GM12874 (cell line): Measurements from ENCODE around the gene SHISA5.

ENCODE experiments used
- TF ChIP-seq, protein P1 (sequence below): IDR thresholded peaks from 2 replicates; pipeline ENCODE4 v1.5.1; 2011; ENCODE audit warnings: low read depth, mild to moderate bottlenecking, control low read depth, low read length, moderate library complexity; ENCODE audit not compliant: insufficient read depth

Gene SHISA5

GRCh38 chr3:48440590-48440958 is 63.4 kb downstream of the SHISA5 start:
- TF ChIP-seq, protein P1, sequence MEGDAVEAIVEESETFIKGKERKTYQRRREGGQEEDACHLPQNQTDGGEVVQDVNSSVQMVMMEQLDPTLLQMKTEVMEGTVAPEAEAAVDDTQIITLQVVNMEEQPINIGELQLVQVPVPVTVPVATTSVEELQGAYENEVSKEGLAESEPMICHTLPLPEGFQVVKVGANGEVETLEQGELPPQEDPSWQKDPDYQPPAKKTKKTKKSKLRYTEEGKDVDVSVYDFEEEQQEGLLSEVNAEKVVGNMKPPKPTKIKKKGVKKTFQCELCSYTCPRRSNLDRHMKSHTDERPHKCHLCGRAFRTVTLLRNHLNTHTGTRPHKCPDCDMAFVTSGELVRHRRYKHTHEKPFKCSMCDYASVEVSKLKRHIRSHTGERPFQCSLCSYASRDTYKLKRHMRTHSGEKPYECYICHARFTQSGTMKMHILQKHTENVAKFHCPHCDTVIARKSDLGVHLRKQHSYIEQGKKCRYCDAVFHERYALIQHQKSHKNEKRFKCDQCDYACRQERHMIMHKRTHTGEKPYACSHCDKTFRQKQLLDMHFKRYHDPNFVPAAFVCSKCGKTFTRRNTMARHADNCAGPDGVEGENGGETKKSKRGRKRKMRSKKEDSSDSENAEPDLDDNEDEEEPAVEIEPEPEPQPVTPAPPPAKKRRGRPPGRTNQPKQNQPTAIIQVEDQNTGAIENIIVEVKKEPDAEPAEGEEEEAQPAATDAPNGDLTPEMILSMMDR = no peak

DNA sequence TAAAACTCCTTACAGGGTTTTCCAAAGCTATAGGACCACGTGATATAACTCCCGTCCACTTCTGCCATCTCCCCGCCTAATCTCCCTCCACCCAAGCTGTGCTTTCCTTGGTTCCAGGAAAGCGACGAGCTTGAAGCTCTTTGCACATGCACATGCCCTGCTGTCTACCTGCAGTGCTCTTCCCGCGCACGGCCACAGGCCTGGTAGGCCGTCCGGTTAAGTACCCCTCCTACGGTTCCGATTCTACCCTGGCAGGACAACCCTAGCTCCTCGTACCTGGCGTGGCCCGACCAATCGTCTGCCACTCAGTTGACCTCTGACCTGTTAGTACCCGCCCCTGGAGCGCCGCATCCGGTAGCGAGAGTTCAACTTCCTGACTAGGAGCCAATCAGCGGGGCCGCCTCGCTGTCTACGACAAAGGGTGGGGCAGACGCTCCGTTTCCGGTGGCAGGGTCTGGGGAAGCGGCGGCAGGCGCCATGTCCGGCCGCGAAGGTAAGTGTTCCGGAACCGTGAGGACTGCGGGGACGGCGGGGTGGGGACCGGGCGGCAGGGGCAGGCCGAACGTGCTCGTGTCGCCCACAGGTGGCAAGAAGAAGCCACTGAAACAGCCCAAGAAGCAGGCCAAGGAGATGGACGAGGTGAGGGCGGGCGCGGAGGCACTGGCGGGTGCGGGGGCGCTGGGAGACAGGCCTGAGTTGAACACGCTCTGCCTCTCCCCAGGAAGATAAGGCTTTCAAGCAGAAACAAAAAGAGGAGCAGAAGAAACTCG is 64.0 kb downstream of the SHISA5 start, which contains the start of the genes CCDC51 and TMA7:
Gene CCDC51 (minus strand): TSS at position 300 of the 770 bp plus-strand sequence. CDS start 4,991 bp downstream, outside the sequence.
Gene TMA7 (plus strand): TSS at position 438 of the 770 bp plus-strand sequence. CDS start 40 bp downstream, at position 478.
- TF ChIP-seq, protein P1 = peak; percentile 19; the same call in 1 of the 2 replicates

DNA sequence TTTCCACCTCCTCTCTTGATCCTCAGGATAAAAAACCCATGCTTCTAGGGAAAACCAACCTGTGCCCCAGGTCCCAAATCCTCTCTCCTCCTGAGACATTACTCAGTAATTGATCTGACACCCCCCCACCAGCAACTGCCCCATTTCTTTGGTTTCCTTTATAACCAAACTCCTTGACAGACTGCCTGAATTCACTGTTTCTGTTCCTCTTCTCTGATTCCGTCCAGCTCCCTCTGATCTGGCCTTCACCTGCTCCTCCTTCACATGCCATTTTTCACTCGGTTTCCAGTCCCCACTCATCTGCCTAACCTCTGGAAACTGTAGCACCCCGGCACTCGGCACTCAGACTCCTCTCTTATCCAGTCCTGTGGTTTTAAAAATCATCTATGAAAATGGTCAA is 66.2 kb downstream of the SHISA5 start:
- TF ChIP-seq, protein P1 = no peak

DNA sequence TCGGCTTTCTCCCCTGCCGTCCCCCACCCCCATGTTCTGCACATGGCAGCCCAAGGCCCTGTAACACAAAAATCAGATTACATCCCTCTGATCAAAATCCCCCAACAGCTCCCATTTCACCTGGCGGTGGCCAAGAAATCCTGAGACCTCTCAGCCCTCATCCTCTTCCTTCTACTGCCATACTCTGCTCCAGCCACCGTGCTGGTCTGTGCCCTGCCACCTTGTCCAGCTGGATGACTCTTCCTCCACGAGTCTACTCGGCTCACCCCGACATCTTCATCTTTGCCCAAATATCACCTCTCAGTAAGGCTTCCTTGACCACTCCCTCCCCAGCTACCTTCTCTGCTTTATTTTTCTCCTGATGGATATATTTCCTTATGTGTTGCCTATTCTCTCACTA is 67.1 kb downstream of the SHISA5 start:
- TF ChIP-seq, protein P1 = no peak

GRCh38 chr3:48436477-48436787 is 67.5 kb downstream of the SHISA5 start:
- TF ChIP-seq, protein P1 = no peak

GRCh38 chr3:48435774-48436476 is 68.0 kb downstream of the SHISA5 start:
- TF ChIP-seq, protein P1 = peak; percentile 98

- TF ChIP-seq, protein P1 = no peak
Measured at GRCh38 chr3:48435223-48435595, 68.8 kb downstream of the SHISA5 start.
